ENCODE data around the gene OBI1.

Gene OBI1

DNA sequence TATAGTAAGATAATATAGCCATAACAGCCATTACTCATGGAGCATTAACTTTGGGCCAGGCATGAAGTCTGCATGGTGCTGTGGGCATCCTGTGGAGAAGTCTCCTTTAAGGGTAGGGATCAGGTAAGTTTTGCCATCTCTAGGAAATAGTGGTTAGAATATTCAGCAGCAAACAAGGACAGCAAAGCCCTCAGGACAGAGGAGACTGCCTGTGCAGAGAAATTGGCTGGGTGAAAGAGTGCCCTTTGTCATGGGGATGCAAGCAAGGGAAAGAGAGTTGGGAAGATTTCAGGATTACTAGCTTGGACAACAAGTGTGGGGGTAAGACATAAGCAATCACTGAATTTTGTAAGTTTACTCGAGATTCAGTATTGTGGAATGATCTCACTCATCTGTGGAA, 15.7 kb upstream of the OBI1 start:
- Histone ChIP-seq H3K36me3 (ENCODE audit: control insufficient read depth, insufficient read depth, low read length) (no peaks in the 10 kb centered on the region), H3K27ac (ENCODE audit: low read length) (no peak overlapping the region), H3K27me3 (ENCODE audit: control insufficient read depth, insufficient read depth, low read length) (no peaks in the 10 kb centered on the region; the same call in 1 of the 2 replicates), H3K9me3 (ENCODE audit: control insufficient read depth, insufficient read depth, low read length) (no peaks in the 10 kb centered on the region), H3K4me3 (ENCODE audit: low read length) (no peak overlapping the region), H3K4me1 (ENCODE audit: control insufficient read depth, insufficient read depth, low read length) (0 out of 2 replicates have a peak, but pooled peaks cover 1% of the 10 kb centered on the region)
- DNase-seq (ENCODE audit: low read depth, low spot score) = no peak
- WGBS (ENCODE audit: insufficient coverage, insufficient read length) = no CpG with 5 or more reads among the region's 1 CpG

- Histone ChIP-seq H3K4me1 (ENCODE audit: control insufficient read depth, insufficient read depth, low read length) (0 out of 2 replicates have a peak, but pooled peaks cover 2% of the 10 kb centered on the region), H3K27ac (ENCODE audit: low read length) (no peak overlapping the region), H3K27me3 (ENCODE audit: control insufficient read depth, insufficient read depth, low read length) (no peaks in the 10 kb centered on the region; the same call in 1 of the 2 replicates), H3K9me3 (ENCODE audit: control insufficient read depth, insufficient read depth, low read length) (no peaks in the 10 kb centered on the region), H3K36me3 (ENCODE audit: control insufficient read depth, insufficient read depth, low read length) (no peaks in the 10 kb centered on the region), H3K4me3 (ENCODE audit: low read length) (no peak overlapping the region)
- DNase-seq (ENCODE audit: low read depth, low spot score) = no peak
- no CpG with 5 or more reads among the region's 2 CpGs for WGBS (ENCODE audit: insufficient coverage, insufficient read length)
Observed at GRCh38 chr13:78662467-78662866, 3.5 kb upstream of the OBI1 start.

GRCh38 chr13:78660495-78660857, 1.5 kb upstream of the OBI1 start:
- Histone ChIP-seq H3K36me3 (ENCODE audit: control insufficient read depth, insufficient read depth, low read length) (no peaks in the 10 kb centered on the region), H3K9me3 (ENCODE audit: control insufficient read depth, insufficient read depth, low read length) (no peaks in the 10 kb centered on the region), H3K27me3 (ENCODE audit: control insufficient read depth, insufficient read depth, low read length) (no peaks in the 10 kb centered on the region; the same call in 1 of the 2 replicates), H3K4me1 (ENCODE audit: control insufficient read depth, insufficient read depth, low read length) (0 out of 2 replicates have a peak, but pooled peaks cover 2% of the 10 kb centered on the region), H3K4me3 (ENCODE audit: low read length) (no peak overlapping the region), H3K27ac (ENCODE audit: low read length) (no peak overlapping the region)
- no CpG with 5 or more reads among the region's 4 CpGs for WGBS (ENCODE audit: insufficient coverage, insufficient read length)
- no peak for DNase-seq (ENCODE audit: low read depth, low spot score)

GRCh38 chr13:78659732-78660494, 958 bp upstream of the OBI1 start:
- no peaks in the 10 kb centered on the region for H3K9me3 ChIP-seq (ENCODE audit: control insufficient read depth, insufficient read depth, low read length)
- H3K4me3 ChIP-seq (ENCODE audit: low read length) = no peak overlapping the region
- no peaks in the 10 kb centered on the region for H3K36me3 ChIP-seq (ENCODE audit: control insufficient read depth, insufficient read depth, low read length)
- H3K27ac ChIP-seq (ENCODE audit: low read length) = no peak overlapping the region
- WGBS (ENCODE audit: insufficient coverage, insufficient read length) = no CpG with 5 or more reads among the region's 20 CpGs
- DNase-seq (ENCODE audit: low read depth, low spot score) = no peak
- no peaks in the 10 kb centered on the region; the same call in 1 of the 2 replicates for H3K27me3 ChIP-seq (ENCODE audit: control insufficient read depth, insufficient read depth, low read length)
- H3K4me1 ChIP-seq (ENCODE audit: control insufficient read depth, insufficient read depth, low read length) = 0 out of 2 replicates have a peak, but pooled peaks cover 2% of the 10 kb centered on the region

DNA sequence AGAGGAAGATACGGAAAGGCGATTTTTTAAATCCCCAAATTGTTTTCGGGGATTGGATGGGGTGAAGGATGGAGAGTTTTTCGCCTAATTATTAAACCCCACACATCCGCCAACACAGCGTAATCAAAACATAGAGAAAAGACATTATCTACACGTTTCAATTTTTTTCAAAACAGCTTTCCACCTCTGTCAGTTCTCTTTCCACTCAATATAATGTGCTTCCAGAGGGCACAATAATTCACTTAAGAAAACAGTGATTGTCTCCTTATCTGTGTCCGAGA, 435 bp upstream of the OBI1 start:
- no peak for DNase-seq (ENCODE audit: low read depth, low spot score)
- no CpG with 5 or more reads among the region's 8 CpGs for WGBS (ENCODE audit: insufficient coverage, insufficient read length)
- Histone ChIP-seq H3K27ac (ENCODE audit: low read length) (no peak overlapping the region), H3K4me1 (ENCODE audit: control insufficient read depth, insufficient read depth, low read length) (0 out of 2 replicates have a peak, but pooled peaks cover 2% of the 10 kb centered on the region), H3K4me3 (ENCODE audit: low read length) (no peak overlapping the region), H3K36me3 (ENCODE audit: control insufficient read depth, insufficient read depth, low read length) (no peaks in the 10 kb centered on the region), H3K9me3 (ENCODE audit: control insufficient read depth, insufficient read depth, low read length) (no peaks in the 10 kb centered on the region), H3K27me3 (ENCODE audit: control insufficient read depth, insufficient read depth, low read length) (no peaks in the 10 kb centered on the region; the same call in 1 of the 2 replicates)

- Histone ChIP-seq H3K36me3 (ENCODE audit: control insufficient read depth, insufficient read depth, low read length) (no peaks in the 10 kb centered on the region), H3K4me1 (ENCODE audit: control insufficient read depth, insufficient read depth, low read length) (0 out of 2 replicates have a peak, but pooled peaks cover 2% of the 10 kb centered on the region), H3K9me3 (ENCODE audit: control insufficient read depth, insufficient read depth, low read length) (no peaks in the 10 kb centered on the region), H3K27me3 (ENCODE audit: control insufficient read depth, insufficient read depth, low read length) (no peaks in the 10 kb centered on the region; the same call in 1 of the 2 replicates), H3K27ac (ENCODE audit: low read length) (no peak overlapping the region), H3K4me3 (ENCODE audit: low read length) (peak overlapping the region; percentile 87; the same call in 1 of the 2 replicates)
- peak; percentile 55 for DNase-seq (ENCODE audit: low read depth, low spot score)
- no CpG with 5 or more reads among the region's 12 CpGs for WGBS (ENCODE audit: insufficient coverage, insufficient read length)
Observed at GRCh38 chr13:78657699-78658629, 991 bp downstream of the OBI1 start.

DNA sequence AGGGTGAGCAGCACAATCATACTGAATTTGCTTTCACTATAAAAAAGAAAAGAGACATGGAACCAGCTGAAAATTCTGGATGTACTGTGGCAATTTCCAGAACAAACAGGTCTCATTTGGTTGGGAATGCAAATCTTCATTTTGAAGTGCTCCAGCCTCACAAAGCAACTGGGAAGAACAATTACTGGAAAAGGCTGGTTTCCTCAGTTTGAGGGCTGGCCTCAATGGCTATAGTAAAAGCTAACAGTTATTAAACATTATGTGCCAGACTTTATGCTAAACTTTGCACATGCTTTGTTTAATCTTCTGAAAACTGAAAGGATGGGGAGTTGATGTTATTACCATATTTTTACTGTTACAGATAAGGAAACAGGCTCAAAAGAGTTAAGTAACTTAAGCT, 3.0 kb downstream of the OBI1 start:
- Histone ChIP-seq H3K4me3 (ENCODE audit: low read length) (no peak overlapping the region), H3K4me1 (ENCODE audit: control insufficient read depth, insufficient read depth, low read length) (0 out of 2 replicates have a peak, but pooled peaks cover 2% of the 10 kb centered on the region), H3K36me3 (ENCODE audit: control insufficient read depth, insufficient read depth, low read length) (no peaks in the 10 kb centered on the region), H3K27ac (ENCODE audit: low read length) (no peak overlapping the region), H3K9me3 (ENCODE audit: control insufficient read depth, insufficient read depth, low read length) (no peaks in the 10 kb centered on the region), H3K27me3 (ENCODE audit: control insufficient read depth, insufficient read depth, low read length) (no peaks in the 10 kb centered on the region; the same call in 1 of the 2 replicates)
- no peak for DNase-seq (ENCODE audit: low read depth, low spot score)

DNA sequence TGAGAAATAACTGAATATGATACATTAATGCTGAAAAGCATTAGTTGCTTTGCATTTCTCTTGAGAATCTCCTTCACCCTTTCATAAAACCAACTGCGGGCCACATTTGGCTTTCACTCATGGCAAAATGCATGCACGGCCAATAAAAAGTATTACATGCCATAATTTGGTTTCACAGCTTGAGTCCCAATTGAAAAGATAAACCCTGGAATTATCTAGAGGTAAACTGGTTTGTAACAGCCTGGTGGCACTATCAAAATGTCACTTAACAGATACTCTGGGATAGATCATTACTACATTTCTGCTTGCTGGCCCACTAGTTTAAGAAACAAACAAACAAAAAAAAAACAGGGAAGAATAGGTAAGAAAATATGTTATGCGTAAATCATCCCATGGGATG, 3.9 kb downstream of the OBI1 start:
- Histone ChIP-seq H3K9me3 (ENCODE audit: control insufficient read depth, insufficient read depth, low read length) (no peaks in the 10 kb centered on the region), H3K36me3 (ENCODE audit: control insufficient read depth, insufficient read depth, low read length) (no peaks in the 10 kb centered on the region), H3K27me3 (ENCODE audit: control insufficient read depth, insufficient read depth, low read length) (no peaks in the 10 kb centered on the region; the same call in 1 of the 2 replicates), H3K4me3 (ENCODE audit: low read length) (no peak overlapping the region), H3K27ac (ENCODE audit: low read length) (no peak overlapping the region), H3K4me1 (ENCODE audit: control insufficient read depth, insufficient read depth, low read length) (0 out of 2 replicates have a peak, but pooled peaks cover under 1% of the 10 kb centered on the region)
- no CpG with 5 or more reads among the region's 3 CpGs for WGBS (ENCODE audit: insufficient coverage, insufficient read length)
- no peak for DNase-seq (ENCODE audit: low read depth, low spot score)

DNA sequence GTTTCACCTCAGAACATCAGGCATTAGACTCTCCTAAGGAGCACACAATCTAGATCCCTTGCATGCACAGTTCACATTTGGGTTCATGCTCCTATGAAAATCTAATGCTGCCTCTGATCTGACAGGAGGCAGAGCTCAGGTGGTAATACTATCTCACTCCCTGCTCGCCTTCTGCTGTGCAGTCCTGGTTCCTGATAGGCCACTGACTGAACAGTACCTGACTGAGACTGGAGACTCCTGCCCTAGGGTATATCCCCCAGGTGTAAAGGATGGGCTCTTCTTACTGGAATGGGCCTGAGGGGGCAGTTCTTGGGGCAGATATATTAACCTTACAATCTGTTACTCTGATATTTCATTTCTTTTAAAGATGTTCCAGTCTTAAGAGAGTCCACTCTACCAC, 6.3 kb downstream of the OBI1 start:
- no peak overlapping the region for H3K4me3 ChIP-seq (ENCODE audit: low read length)
- no peaks in the 10 kb centered on the region for H3K36me3 ChIP-seq (ENCODE audit: control insufficient read depth, insufficient read depth, low read length)
- no CpG with 5 or more reads among the region's 1 CpG for WGBS (ENCODE audit: insufficient coverage, insufficient read length)
- no peaks in the 10 kb centered on the region for H3K4me1 ChIP-seq (ENCODE audit: control insufficient read depth, insufficient read depth, low read length)
- no peak overlapping the region for H3K27ac ChIP-seq (ENCODE audit: low read length)
- no peaks in the 10 kb centered on the region for H3K27me3 ChIP-seq (ENCODE audit: control insufficient read depth, insufficient read depth, low read length)
- no peak for DNase-seq (ENCODE audit: low read depth, low spot score)
- H3K9me3 ChIP-seq (ENCODE audit: control insufficient read depth, insufficient read depth, low read length) = no peaks in the 10 kb centered on the region

DNA sequence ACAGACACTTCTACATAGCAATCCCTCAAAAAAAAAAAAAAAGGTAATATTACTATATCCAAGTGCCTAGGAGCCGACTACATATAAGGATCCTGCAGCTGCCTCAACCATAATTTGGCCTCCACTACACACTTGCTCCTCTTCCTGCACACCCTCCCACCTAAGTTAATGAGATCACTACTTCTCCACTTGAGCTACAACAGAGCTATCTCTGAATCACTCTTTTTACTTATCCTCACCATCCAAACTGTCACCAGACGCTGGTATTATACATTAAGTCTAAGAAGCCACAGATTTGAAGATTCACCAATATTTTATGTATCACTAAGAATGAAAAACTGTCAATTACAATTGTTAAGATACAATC, 8.3 kb downstream of the OBI1 start:
- no peak for DNase-seq (ENCODE audit: low read depth, low spot score)
- H3K9me3 ChIP-seq (ENCODE audit: control insufficient read depth, insufficient read depth, low read length) = no peaks in the 10 kb centered on the region
- H3K36me3 ChIP-seq (ENCODE audit: control insufficient read depth, insufficient read depth, low read length) = no peaks in the 10 kb centered on the region
- no peak overlapping the region for H3K4me3 ChIP-seq (ENCODE audit: low read length)
- no peaks in the 10 kb centered on the region for H3K27me3 ChIP-seq (ENCODE audit: control insufficient read depth, insufficient read depth, low read length)
- no peak overlapping the region for H3K27ac ChIP-seq (ENCODE audit: low read length)
- H3K4me1 ChIP-seq (ENCODE audit: control insufficient read depth, insufficient read depth, low read length) = no peaks in the 10 kb centered on the region; the same call in 1 of the 2 replicates
- no CpG with 5 or more reads among the region's 2 CpGs for WGBS (ENCODE audit: insufficient coverage, insufficient read length)

All from iPS DF 6.9 (cell line).